PFSK-1 (cell line): ENCODE measurements around the gene MLPH.

Source experiments
- FOXP2 ChIP-seq: optimal IDR thresholded peaks from 2 replicates; pipeline ENCODE3; 2011; ENCODE audit warnings: borderline replicate concordance, control low read depth, inconsistent platforms; ENCODE audit not compliant: insufficient read depth; ENCODE audit errors: extremely low read length, extremely low read depth
- POLR2AphosphoS5 ChIP-seq: IDR thresholded peaks from 2 replicates; pipeline ENCODE4 v1.6.1; 2012; ENCODE audit warnings: low read depth, mild to moderate bottlenecking, control low read depth, low read length, moderate library complexity
- REST ChIP-seq, 2 experiments: IDR thresholded peaks; 2 replicates each; pipeline versions ENCODE4 v1.6.1 to v1.8.0; 2011 to 2012; ENCODE audit warnings: low read depth in 2 of 2, low read length in 2 of 2, control low read depth in 1 of 2, inconsistent platforms in 1 of 2, mild to moderate bottlenecking in 1 of 2, moderate library complexity in 1 of 2; ENCODE audit not compliant: insufficient read depth in 1 of 2
- SIN3A ChIP-seq: IDR thresholded peaks from 2 replicates; pipeline ENCODE4 v1.6.1; 2012; ENCODE audit warnings: mild to moderate bottlenecking, low read length, moderate library complexity, borderline replicate concordance; ENCODE audit not compliant: insufficient read depth
- TAF1 ChIP-seq: IDR thresholded peaks from 2 replicates; pipeline ENCODE4 v1.6.1; 2012; ENCODE audit warnings: low read length, control low read depth, borderline replicate concordance; ENCODE audit not compliant: insufficient read depth

MLPH gene

GRCh38 chr2:237592425-237592980, 105.5 kb downstream of the MLPH start:
- TF ChIP-seq SIN3A (no peak), TAF1 (no peak), REST (IDR thresholded peaks at IDR 0.05; ENCODE audit: insufficient read depth in 1 of 2, low read depth in 2 of 2, low read length in 2 of 2) (no peak)

- TF ChIP-seq POLR2AphosphoS5 (no peak), SIN3A (no peak), FOXP2 (no peak), TAF1 (no peak), REST (IDR thresholded peaks at IDR 0.05; ENCODE audit: insufficient read depth in 1 of 2, low read depth in 2 of 2, low read length in 2 of 2) (no peak)
These were observed 106.0 kb downstream of the MLPH start for GRCh38 chr2:237593036-237593435.

- TF ChIP-seq REST (IDR thresholded peaks at IDR 0.05; ENCODE audit: insufficient read depth in 1 of 2, low read depth in 2 of 2, low read length in 2 of 2), result no peak
- no peak for TF ChIP-seq TAF1
- no peak for TF ChIP-seq POLR2AphosphoS5
- TF ChIP-seq FOXP2, result no peak
These were observed 106.7 kb downstream of the MLPH start for GRCh38 chr2:237593596-237594320.

GRCh38 chr2:237594514-237594871, 107.4 kb downstream of the MLPH start:
- TF ChIP-seq FOXP2, result no peak
- no peak for TF ChIP-seq REST (IDR thresholded peaks at IDR 0.05; ENCODE audit: insufficient read depth in 1 of 2, low read depth in 2 of 2, low read length in 2 of 2)
- TF ChIP-seq SIN3A, result no peak
- no peak for TF ChIP-seq POLR2AphosphoS5
- no peak for TF ChIP-seq TAF1
